Hair follicle dermal papilla cell (primary cell): Measurements from ENCODE around the gene RRN3. TPM values are rescaled to one million over a fixed set of nuclear protein-coding genes. Genes with fewer than 3 reads are reported as not detected.

Experiments used
- small RNA-seq: library from RNA; depleted of rRNA; stranded (forward); fragments of <200 nt; gene quantifications from one replicate; pipeline ENCODE3, GENCODE V24; 2012
- total RNA-seq: library from RNA; depleted of rRNA; stranded (reverse); fragments of >200 nt; gene quantifications from 2 replicates; pipeline ENCODE4 v1.2.3, GENCODE V29; 2012

Gene RRN3
- total RNA-seq, result 26.7 and 27.9 TPM in 2 replicates

GRCh38 chr16:15093955-15094827 is at the start of gene RRN3:
TSS of gene RRN3 (minus strand) at chr16:15094272. CDS start at chr16:15094233, 39 bp downstream.

Small RNA genes within 50 kb of the gene (small RNA-seq; reads per million reads assigned to genes)
- not detected for gene MIR1972-1

Other genes starting within 250 kb of the RRN3 start
- 39.6 and 51.0 TPM in 2 replicates for gene NPIPA1, start 156.8 kb downstream of the RRN3 start, total RNA-seq
- 102 and 118 TPM in 2 replicates for gene PDXDC1, start 119.2 kb downstream of the RRN3 start, total RNA-seq
- 81.9 and 89.6 TPM in 2 replicates for gene NTAN1, start 38.2 kb downstream of the RRN3 start, total RNA-seq